Measurements from ENCODE around the gene FJX1.

DNA sequence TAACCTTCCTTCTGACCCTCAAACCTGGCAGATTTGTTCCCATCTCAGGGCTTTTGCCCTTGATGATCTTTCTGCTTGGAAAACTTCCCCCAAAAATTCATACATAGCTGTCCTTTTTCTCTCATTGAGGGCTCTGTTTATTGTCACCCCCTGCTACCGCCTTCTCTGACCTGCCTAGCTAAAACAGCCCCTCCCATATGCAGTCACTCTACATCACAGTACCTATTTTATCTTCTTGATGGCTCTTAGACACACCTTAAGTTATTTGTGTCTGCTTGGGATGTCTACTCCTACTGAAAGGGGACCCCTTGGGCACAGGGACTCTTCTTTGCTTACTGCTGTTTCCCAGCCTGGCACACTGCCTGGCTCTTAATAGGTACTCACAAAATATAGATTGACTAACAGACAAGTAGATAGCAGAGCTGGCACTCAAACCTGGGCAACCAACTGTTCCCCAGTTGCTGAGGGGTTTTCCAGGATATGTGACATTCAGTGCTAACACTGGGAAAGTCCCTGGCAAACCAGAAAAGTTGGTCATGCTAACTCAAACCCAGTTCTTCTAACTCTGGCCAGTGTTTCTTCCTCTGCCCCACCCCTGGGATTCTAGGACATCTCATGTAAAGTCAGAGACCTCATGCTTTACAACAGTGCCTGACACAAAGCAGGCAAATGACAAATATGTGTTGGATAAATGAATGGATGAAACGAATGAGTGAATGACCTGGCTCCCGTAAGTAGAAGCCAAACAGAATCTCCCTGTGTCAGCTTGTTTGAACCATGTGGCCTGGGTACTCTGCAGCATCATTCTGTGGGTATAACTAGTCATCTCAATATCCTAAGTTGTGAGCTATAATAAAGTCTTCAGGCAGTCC is 19.8 kb upstream of the FJX1 start:
- TF ChIP-seq, protein P1, sequence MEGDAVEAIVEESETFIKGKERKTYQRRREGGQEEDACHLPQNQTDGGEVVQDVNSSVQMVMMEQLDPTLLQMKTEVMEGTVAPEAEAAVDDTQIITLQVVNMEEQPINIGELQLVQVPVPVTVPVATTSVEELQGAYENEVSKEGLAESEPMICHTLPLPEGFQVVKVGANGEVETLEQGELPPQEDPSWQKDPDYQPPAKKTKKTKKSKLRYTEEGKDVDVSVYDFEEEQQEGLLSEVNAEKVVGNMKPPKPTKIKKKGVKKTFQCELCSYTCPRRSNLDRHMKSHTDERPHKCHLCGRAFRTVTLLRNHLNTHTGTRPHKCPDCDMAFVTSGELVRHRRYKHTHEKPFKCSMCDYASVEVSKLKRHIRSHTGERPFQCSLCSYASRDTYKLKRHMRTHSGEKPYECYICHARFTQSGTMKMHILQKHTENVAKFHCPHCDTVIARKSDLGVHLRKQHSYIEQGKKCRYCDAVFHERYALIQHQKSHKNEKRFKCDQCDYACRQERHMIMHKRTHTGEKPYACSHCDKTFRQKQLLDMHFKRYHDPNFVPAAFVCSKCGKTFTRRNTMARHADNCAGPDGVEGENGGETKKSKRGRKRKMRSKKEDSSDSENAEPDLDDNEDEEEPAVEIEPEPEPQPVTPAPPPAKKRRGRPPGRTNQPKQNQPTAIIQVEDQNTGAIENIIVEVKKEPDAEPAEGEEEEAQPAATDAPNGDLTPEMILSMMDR (IDR thresholded peaks at IDR 0.05; ENCODE audit: poor library complexity), result no peak
- TF ChIP-seq EZH2 (IDR thresholded peaks at IDR 0.05; ENCODE audit: borderline replicate concordance) (no peak), EZH2phosphoT487 (IDR thresholded peaks at IDR 0.05; ENCODE audit: low read depth, severe bottlenecking, unreplicated experiment) (no peak)
